Left ventricle myocardium superior (tissue), 1 donor: ENCODE data around the gene CNST. TPM values are rescaled to one million over a fixed set of nuclear protein-coding genes. Genes with fewer than 3 reads are reported as not detected.

Source experiments
- ATAC-seq: fragments of 200-7000 bp; cut with Tn5 transposase; one replicate; pipeline ENCODE4 v1.9.1; 2020; ENCODE audit warnings: mild to moderate bottlenecking, moderate library complexity
- DNase-seq: peaks from one replicate; pipeline ENCODE4 v3.0.0-alpha.2; 2020
- intact Hi-C: fragments of 100-400 bp; cut with micrococcal nuclease; formaldehyde crosslinking; loops from one replicate; pipeline ENCODE4 v1.11.0; 2022
- long read RNA-seq: library from polyadenylated mRNA; unstranded; transcript quantifications from one replicate; pipeline ENCODE4 v2.0.0, GENCODE V29; 2021
- total RNA-seq: library from RNA; stranded (reverse); fragmentation: NEBNext Ultra II Directional; extraction: Animal tissue kit (Norgen Biotek cat#: 25700); gene quantifications from one replicate; pipeline ENCODE4 v1.2.1, GENCODE V29; 2021
- donor health status: DM: no; HTN: yes; CAD: no; lungs with severe emphysema.

The CNST gene, protein sequence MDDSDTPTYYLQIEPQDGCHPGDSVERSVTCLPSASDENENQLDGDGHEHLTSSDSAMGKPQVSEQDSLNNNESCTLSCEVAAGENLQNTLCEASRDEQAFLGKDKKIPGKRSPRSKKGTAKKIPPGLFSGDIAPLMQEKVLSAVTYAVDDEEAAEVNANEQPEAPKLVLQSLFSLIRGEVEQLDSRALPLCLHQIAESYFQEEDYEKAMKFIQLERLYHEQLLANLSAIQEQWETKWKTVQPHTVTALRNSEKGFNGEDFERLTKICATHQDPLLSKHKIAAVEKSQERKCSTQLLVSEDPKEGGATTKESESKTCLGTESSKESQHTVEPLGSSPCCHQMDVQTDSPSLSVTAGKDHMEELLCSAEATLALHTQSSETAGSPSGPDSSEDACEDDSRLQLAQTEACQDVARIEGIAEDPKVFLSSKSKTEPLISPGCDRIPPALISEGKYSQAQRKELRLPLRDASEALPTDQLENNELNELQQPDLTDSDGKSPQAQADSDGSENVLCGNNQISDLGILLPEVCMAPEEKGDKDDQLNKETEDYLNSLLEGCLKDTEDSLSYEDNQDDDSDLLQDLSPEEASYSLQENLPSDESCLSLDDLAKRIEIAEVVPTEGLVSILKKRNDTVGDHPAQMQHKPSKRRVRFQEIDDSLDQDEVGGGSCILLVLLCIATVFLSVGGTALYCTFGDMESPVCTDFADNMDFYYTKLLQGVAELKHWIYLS
- 20.2 TPM for total RNA-seq
- long read RNA-seq, partial matches to known transcripts, result 2 of 3 reads
- long read RNA-seq, other reads (novel, unspliced or antisense), result 1 of 3 reads

DNA sequence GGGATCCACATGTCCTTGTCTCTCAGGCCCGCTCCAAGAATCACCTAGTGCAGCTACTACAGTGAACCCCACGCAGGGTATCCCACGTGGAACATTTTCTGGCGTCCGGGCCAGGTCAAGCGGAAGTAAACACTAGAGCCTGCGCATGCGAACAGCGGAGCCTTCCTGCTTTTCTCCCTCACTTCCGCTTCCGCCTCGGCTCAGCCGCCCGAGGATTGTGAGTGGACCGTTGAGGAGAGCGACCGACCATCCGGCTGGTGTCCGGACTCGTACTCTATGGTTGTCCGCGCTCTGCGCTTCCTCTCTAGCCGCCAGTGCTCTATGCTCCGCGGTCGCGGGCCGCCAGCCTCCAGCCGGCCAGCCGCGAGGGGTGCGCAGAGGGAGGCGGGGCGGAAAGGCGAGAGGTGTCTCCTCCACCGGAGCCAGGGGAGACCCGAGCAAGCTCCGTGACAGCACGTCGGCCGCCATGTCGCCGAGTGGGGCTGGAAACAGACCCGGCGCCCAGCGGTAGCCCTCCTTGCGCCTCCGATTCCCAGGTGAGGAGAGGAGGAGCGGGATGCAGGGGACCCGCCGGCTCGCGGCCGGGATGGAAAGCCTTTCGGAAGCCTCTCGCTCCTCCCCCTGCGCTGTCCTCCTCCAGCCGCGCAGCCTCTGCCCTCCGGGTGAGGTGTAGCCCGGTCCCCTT, at the start of gene CNST, which contains the start of gene TFB2M:
Gene CNST, plus strand, starts transcription at position 329 of the 685 bp plus-strand sequence. CDS start 25,107 bp downstream, outside the sequence.
Gene TFB2M, minus strand, starts transcription at position 134 of the 685 bp plus-strand sequence. Its CDS starts 123 bp downstream, at position 11.
- intact Hi-C loops, result loop anchor here (10.0 kb wide), 2 partner anchors 79 to 129 kb away; no protein-coding TSS in a partner anchor
- DNase-seq (peak; percentile 98), ATAC-seq (peak; percentile 98)

DNA sequence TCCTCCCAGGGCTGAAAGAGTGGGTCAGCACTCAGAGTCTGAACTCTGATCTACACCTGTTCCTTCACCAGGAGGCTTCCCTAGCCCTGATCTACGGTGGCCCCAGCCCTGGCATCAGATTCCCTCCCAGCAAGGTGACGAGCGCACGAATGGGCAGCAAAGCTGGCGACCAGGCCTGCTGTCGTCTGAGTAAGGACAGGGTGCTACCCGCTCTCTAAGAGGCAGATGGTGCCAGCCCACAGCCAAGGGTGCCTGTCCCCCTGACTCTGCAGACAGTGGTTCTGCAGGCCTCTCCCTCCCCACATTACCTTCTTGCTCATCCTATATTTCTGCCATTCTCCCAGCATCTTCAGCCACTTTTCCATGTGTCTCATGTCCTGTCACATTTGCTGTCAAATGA, 48.9 kb upstream of the CNST start:
- intact Hi-C loops, result no loop called here
- ATAC-seq (no peak), DNase-seq (no peak)

DNA sequence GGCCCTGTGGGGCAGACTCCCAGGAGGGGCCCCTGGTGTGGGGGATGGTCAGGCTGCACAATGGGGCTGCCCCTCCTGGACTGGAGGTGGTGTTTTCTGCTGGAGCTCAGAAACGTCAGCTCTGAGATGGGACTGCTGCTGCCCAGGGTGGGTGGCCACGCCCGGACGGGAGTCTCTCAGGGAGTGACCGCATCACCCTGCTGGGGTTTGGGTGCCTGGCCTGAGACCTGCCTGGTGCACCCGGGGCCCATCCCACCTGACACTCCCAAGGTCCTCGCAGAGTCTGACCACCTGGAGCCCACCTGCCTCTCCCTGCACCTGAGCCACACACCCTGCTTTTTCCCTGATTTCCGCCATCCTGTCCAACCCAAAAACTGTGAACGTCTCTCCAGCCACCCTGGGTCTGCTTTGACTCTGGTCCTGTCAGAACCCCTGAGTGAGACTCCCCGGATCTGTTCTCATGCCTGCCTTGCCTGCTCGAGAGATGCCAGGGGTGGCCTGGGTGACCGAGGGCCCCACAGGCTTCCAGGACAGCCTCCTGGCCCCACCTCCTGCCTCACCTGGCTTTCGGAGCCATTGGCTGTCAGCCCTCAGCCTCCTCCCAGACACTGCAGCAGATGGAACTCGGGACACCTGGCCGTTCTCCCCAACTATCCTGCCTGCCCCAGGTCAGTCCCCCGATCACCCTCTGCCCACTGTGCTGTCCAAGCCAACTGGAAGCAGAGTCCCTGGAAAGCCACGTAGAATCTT, 47.6 kb upstream of the CNST start:
- intact Hi-C loops, result no loop called here
- DNase-seq (no peak), ATAC-seq (no peak)

DNA sequence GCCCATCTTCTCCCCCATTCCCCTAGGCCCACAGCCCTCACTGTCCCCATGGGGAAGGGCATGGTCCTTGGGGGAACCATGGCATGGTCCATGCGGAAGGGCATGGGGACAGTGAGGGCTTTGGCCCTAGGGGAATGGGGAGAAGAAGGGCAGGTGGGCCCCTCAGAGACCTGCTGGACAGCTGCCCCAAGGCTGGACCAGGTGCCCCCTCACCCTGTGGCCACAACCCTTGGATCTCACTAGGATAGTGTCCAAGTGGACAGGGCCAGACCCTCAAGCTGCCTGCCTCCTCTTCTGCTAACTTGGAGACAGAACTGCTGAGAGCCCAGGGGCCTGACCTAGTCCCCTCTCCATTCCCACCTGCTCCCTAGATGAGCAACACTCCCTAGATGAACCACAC, 46.7 kb upstream of the CNST start:
- intact Hi-C loops, result no loop called here
- ATAC-seq, result no peak
- no peak for DNase-seq

DNA sequence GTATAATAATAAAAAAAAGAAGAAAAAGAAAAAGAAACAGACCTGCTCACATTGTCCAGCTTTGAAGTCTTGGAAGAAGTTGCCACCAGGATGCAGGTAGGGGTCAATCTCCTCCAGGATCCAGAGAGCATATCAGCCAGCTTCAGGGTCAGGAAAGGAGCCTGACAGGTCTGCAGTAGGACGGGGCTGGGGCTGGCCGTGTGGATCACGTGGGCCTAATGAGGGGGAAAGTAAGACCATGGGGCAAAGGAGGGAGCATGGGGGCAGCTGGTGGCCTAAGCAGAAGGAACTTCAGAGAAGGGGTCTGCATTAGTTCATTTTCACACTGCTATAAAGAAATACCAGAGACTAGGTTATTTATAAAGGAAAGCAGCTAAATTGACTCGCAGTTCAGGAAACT, 39.9 kb upstream of the CNST start:
- intact Hi-C loops, result no loop called here
- DNase-seq, result no peak
- ATAC-seq, result no peak

DNA sequence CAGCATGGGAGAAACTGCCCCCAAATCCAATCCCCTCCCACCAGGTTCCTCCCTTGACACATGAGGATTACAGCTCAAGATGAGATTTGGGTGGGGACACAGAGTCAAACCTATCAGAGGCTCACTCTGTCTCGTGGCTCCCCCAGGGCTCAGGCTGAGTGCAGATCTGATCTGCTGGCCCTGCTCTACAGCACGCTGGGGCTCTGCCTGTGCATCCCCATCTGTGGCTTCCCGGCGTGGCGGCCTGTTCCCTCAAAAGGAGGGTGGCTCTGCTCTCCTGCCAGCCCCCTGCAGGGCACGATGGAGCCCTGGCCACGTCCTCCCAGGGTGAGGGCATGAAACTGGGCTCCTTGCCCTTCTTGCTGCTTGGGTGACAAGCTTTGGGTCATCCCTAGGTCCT, 39.3 kb upstream of the CNST start:
- ATAC-seq, result no peak
- DNase-seq, result no peak
- intact Hi-C loops, result no loop called here

DNA sequence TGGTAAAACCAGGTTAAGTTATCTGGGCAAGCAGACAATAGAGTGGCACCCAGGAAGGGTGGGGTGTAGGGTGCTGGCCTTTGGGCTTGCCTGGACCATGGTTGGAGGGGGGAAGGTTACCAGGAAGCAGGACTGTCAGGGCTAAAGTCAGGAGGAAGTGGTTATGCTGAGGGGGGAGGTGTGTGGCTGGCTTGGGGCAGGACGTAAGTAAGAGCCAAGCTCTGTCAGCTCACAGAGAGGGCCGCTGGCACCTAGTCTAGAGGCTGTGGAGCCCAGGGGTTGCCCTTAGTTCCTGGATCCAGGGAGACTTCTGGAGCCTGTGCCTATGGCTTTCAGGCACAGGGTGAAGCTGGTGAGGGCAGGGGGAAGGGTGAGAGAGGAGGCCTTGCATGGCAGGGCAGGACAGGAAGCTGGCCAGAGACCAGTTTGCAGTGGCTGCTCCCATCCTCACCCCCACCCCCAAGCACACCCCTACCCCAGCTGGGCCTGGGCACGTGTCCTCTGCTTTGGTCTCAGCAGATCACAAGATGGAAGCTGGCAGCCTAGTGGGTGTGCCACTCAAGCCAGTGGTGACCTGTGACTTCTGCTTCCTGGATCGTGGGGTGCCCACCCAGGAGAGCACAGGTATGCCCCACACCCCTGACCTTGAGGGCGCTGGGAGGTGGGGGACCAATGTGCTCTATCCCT, 38.7 kb upstream of the CNST start:
- intact Hi-C loops, result no loop called here
- ATAC-seq (no peak), DNase-seq (no peak)

DNA sequence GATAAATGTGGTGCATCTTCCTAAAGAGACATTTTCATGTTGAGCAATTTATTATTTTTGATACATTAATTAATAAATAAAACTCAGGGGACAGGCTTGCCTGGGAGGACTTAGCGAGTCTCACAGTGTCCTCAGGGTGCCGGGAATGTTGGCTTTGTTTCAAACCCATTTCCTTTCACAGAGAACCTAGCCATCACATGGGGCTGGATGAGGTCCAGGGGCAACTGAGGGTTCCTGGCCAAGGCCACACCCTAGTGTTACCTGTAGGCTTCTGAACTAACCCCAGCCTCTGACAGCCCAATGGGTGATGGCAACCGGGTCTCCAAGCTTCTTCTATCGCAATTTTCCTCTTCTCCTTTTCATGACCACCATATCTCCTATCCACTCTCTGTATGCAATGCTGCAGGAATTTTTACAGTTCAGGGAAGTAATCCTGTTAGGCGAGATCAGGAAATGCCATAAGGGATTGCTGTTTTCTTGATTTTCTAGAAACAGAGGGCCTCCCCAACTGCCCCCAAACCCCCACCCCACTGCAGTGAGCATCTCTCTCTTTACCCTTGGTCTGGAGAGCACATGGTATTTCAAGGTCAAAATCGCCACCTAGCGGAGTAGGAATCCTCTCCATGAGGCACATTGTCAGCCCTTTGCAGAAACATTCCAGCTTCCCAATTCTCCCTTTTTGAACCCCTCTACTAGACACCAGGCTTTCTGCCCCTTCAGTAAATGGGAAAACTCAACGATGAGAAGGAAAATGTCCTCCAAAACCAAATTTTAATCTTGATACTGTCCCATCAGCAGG, 37.1 kb upstream of the CNST start:
- no peak for ATAC-seq
- no peak for DNase-seq
- intact Hi-C loops, result no loop called here

DNA sequence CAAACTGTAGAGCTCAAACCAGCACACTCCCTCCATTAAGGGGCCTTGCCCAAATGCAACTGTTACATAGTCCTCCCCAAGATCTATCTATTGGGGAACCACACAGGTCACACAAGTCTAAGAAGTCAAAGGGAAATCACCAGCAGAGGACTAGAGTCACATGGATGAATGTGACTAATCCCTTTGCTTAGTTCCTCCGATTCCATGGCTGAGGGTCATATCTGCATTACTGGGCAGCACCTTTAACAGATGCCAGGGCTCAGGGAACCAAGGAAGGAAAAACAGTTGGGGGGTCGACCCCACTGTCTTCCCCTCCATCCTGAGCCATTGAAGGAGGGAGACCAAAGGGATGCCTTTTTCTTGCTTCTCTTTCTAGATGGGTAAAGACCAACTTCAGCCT, 35.8 kb upstream of the CNST start:
- DNase-seq, result no peak

DNA sequence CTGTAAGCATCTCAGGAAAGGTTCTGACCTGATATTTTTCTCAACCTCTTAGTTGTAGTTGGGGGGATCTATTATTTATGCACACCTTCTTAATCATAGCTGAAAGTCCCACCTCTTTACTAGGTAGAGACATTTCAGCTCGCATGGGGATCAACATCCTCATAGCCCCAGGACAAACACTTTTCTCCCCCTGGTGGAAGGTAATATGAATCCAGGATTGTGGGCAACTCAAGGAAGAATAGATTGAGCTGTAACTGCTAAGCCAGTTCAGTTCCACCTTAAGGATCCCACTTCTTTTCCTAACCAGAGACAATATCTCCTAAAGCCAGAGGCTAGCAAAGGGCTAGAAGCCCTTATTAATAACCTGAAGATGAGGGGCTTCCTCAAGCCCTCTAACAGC, 33.7 kb upstream of the CNST start:
- DNase-seq (no peak), ATAC-seq (no peak)

More for the DNA sequence above, 35.8 kb upstream of the CNST start:
- intact Hi-C loops, result no loop called here
- ATAC-seq, result no peak

DNA sequence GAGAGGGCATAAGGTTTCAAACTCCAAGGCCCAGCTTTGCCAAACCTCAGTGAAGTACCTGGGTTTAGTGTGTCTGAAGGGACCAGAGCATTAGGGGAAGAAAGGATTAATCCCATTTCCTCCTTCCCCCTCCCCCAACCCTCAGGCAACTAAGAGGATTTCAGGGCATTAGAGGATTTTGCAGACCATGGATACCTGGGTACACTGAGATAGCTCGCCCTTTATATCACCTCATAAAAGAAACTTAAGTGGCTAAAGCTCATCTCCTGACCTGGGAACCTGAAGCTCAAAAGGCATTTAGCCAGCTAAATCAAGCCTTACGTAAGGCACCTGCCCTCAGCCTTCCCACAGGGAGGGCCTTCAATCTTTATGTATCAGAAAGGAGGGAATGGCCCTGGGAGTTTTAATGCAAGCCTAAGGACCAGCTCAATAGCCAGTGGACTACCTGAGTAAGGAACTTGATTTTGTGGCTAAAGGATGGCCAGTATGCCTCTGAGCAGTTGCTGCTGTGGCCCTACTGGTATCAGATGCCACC, 32.8 kb upstream of the CNST start:
- DNase-seq (no peak), ATAC-seq (no peak)
- intact Hi-C loops, result no loop called here

More for the DNA sequence above, 33.7 kb upstream of the CNST start:
- intact Hi-C loops, result no loop called here

DNA sequence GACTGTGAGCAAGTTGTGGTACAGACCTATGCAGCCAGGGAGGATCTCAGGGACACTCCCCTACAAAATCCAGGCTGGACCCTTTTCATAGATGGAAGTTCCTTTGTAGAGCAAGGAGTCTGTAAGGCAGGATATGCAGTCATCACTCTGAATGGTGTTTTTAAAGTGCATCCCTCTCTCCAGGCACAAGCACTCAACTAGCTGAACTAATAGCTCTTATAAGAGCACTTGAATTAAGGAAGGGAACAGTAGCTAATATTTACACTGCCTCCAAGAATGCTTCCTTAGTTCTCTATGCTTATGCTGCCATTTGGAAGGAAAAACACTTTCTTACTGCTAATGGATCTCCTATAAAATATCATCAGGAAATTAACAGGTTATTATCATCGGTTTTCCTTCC, 32.1 kb upstream of the CNST start:
- ATAC-seq (no peak), DNase-seq (no peak)

DNA sequence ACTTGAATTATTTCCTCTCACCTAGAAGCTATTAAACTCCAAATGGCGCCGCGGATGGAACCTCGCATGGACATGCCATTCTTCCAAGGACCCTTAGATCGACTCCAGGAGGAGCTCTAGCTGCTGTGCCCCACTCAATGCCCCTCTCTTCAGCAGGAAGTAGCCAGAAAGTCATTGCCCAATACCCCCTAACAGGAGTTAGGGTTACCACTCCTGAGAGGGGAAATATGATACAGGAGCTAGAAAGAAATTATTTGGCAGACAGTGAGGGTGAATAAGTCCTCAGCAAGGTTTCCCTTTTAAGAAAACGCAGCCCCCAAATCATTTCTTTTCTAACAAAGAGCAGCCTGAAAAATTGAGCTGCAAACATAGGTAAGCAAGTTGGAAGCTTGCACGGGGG, 28.8 kb upstream of the CNST start:
- intact Hi-C loops, result no loop called here
- no peak for DNase-seq
- no peak for ATAC-seq

More for the DNA sequence above, 32.1 kb upstream of the CNST start:
- intact Hi-C loops, result no loop called here

DNA sequence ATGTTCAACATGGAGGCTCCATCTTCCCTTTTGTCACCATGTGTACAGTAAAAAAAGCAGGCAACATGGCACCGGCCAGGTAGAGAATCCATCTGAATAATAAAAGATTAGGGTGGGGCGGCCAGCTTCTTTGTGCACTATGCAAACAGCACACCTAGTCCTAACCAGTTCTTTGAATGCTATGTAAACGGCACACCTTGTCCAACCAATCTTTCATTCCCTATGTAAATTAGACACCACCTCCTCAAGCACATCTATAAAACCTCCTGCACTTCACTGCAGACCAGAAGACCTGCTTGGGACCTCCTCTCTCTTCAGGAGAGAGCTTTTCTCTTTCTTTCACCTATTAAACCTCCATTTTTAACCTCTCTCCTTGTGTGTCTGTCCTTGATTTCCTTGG, 28.4 kb upstream of the CNST start:
- intact Hi-C loops, result no loop called here
- ATAC-seq (no peak), DNase-seq (no peak)

DNA sequence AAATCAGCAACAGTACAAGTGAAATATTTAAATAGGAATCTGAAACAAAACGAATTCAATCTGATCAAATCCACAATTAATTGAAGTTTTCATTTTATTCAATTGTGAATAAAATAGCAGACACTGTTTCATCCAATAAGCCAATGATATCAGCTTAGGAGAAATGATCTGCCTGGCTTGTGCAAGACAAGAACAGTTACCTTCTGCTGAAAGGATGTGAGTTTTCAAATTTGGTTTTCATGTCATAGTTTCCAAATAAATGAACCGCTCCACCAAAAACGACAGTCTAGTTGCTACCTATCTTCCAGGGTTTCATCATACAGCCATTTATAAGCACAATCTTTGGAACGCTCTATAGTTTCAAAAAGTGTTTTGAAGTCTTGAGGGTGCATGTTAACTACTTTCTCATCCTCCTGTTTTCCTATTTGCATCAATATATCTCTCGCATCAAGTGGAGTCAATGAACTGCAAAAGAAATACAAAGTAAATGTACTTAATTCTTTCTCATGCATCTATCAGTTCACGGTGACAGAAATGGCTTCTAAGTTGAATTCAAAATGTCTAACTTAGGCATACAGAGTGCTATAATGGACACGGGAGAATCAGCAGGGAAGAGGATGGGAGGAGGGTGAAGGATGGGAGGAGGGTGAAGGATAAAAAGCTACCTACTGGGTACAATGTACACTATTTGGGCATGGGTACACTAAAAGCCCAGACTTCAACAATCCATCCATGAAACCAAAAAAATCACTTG, 25.3 kb upstream of the CNST start:
- ATAC-seq, result no peak
- no peak for DNase-seq
- intact Hi-C loops, result no loop called here

DNA sequence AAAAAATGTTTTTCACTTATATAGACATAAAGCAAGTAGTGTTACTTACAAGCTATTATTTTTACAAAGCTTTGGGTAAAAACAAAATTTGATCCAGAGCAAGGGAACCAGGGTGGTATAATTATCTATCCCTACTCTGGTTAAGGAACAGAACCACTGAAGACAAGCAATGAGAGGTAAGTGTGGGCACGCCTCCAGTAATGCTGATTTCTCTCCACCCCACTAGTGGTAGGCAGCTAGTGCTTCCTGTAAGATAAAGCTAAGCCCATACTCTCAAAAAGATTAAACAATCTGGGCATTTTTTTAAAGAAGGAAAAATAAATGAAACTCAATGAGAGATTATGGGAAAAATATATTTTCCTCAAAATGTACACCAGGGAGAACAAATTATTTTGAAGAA, 22.3 kb upstream of the CNST start:
- intact Hi-C loops, result no loop called here
- ATAC-seq, result no peak
- no peak for DNase-seq

DNA sequence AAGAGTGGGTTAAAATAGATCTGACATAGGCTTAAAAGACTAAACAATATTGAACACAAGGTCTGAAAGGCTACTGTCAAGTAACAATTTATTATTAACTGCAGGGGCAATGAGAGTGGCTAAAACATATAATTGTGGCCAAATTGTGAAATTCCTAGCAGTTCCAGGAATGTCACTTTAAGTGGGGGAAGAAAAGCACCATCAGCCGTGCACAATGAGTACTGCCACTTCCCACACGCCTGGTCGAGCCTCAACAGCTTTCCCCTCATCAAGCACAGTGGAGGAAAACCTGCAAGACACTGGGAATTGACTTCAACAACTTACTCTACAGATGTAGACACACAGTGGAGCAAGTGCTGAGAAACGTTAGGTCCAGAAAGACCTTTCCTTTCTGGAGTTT, 16.6 kb upstream of the CNST start:
- DNase-seq (no peak), ATAC-seq (no peak)
- intact Hi-C loops, result no loop called here
